Stimulated activated effector memory CD8-positive, alpha-beta T cell treated with anti-CD3 and anti-CD28 coated beads, Interleukin-12 subunit alpha, Interleukin-12 subunit beta, amount 100 ng/mL, for 72 hours (primary cell): ENCODE results near the gene PPM1J.
"Not testable (repeated sequence)": the region's sequence is repeated elsewhere in the genome, so short reads cannot be mapped to it uniquely, and the experiment has no call there.

Source experiments
- ATAC-seq: fragments of 150-1000 bp; cut with Tn5 transposase; 2 replicates; pipeline ENCODE4 v1.10.0; 2021
- DNase-seq, 2 donors: peaks; one replicate each; pipeline ENCODE4 v3.0.0; 2021 to 2022; ENCODE audit warnings: low spot score in 2 of 2
- H3K27ac Mint-ChIP-seq: one replicate; pipeline ENCODE4 v1.8.0; 2022; ENCODE audit warnings: mild to moderate bottlenecking, mixed read lengths
- H3K36me3 Mint-ChIP-seq: one replicate; pipeline ENCODE4 v1.8.0; 2022; ENCODE audit warnings: mild to moderate bottlenecking, mixed read lengths
- H3K4me1 Mint-ChIP-seq: one replicate; pipeline ENCODE4 v1.8.0; 2022; ENCODE audit warnings: mixed read lengths
- H3K4me3 Mint-ChIP-seq: one replicate; pipeline ENCODE4 v1.8.0; 2022; ENCODE audit warnings: mild to moderate bottlenecking, mixed read lengths
- H3K9me3 Mint-ChIP-seq: one replicate; pipeline ENCODE4 v1.8.0; 2022; ENCODE audit warnings: mixed read lengths

PPM1J gene, protein sequence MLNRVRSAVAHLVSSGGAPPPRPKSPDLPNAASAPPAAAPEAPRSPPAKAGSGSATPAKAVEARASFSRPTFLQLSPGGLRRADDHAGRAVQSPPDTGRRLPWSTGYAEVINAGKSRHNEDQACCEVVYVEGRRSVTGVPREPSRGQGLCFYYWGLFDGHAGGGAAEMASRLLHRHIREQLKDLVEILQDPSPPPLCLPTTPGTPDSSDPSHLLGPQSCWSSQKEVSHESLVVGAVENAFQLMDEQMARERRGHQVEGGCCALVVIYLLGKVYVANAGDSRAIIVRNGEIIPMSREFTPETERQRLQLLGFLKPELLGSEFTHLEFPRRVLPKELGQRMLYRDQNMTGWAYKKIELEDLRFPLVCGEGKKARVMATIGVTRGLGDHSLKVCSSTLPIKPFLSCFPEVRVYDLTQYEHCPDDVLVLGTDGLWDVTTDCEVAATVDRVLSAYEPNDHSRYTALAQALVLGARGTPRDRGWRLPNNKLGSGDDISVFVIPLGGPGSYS

DNA sequence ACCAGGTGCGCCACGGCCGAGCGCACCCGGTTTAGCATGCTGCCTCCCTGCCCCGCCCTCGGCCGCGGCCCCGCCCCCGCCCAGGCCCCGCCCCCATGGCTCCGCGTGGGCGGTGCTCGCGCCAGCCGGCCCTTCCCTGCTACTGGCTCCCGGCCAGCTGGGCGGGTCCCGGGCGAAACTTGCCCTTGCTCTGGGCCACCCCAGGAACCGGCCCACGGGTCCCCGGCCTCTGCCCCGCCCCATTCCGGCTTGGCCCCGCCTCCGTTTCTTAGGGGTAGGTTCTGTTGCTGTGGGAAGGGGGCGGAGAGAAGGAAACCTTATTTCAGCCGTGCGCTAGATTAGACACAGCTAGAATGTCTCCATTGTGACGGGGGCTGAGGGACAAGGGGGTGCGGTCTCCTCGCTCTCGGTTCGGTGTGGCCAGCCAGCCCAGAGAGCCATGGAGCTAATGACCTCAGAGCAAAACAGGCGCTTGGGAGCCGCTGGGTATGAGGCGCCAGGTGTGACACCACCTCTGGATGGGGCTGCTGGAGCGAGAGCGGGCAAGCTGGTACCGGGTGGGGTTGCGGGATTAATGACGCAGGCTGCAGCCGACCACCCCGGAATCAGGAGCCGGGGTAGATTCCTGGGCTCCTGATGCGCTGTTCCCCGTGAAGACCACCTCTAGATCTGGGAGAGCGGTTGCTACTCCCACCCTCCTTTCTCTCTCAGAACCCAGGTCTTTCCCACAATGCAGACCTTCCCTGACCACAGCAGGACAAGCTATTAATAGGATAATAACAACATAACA lies at the start of gene PPM1J:
Gene PPM1J (minus strand): TSS at position 69 of the 790 bp plus-strand sequence. CDS start 31 bp downstream, at position 38.
- Mint-ChIP-seq H3K36me3 (no peaks in the 10 kb centered on the region), H3K9me3 (no peaks in the 10 kb centered on the region), H3K4me1 (peaks cover 38% of the 10 kb centered on the region), H3K4me3 (peak within 1 kb of the TSS; percentile 87), H3K27ac (peak within 1 kb of the TSS; percentile 32)
- ATAC-seq (peak; percentile 89), DNase-seq (peak; percentile 97 to 100)

- H3K4me1 Mint-ChIP-seq: no peaks in the 10 kb centered on the region
- ATAC-seq: no peak
- H3K9me3 Mint-ChIP-seq: peaks cover 2% of the 10 kb centered on the region
- H3K36me3 Mint-ChIP-seq: no peaks in the 10 kb centered on the region
- no peak for DNase-seq
- H3K4me3 Mint-ChIP-seq: no peak overlapping the region
- H3K27ac Mint-ChIP-seq: no peak overlapping the region
These were observed 47.7 kb upstream of the PPM1J start for GRCh38 chr1:112762541-112763500.

GRCh38 chr1:112761714-112762480 lies 46.8 kb upstream of the PPM1J start:
- ATAC-seq: no peak
- Mint-ChIP-seq H3K4me1 (no peaks in the 10 kb centered on the region), H3K9me3 (peaks cover 2% of the 10 kb centered on the region), H3K4me3 (no peak overlapping the region), H3K36me3 (no peaks in the 10 kb centered on the region), H3K27ac (no peak overlapping the region)
- DNase-seq: no peak

- Mint-ChIP-seq H3K4me1 (no peaks in the 10 kb centered on the region), H3K9me3 (peaks cover 7% of the 10 kb centered on the region), H3K36me3 (no peaks in the 10 kb centered on the region), H3K4me3 (no peak overlapping the region), H3K27ac (no peak overlapping the region)
- no peak for ATAC-seq
- DNase-seq: no peak
These were observed 44.1 kb upstream of the PPM1J start for GRCh38 chr1:112759228-112759627.

DNA sequence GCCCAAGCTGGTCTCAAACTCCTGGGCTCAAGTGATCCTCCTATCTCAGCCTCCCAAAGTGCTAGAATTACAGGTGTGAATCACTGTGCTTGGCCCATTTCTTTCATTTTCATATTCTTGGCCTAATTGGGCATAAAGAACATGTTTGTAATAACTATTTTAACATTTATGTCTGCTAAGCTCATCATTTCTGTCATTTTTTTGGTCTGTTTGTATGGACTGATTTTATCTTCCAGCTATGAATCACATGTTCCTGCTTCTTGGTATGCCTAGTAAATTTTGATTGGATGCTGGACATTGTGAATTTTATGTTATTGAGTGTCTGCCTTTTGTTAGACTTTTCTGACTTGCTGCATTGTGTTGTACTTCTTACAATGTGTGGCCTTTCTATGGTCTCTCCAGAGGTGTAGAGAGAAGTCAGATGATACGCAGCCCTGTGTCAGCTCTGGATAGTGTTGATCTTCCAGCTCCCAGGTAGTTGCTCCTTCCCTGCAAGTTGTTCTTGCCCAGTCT lies 39.0 kb upstream of the PPM1J start:
- no peaks in the 10 kb centered on the region for H3K4me1 Mint-ChIP-seq
- H3K9me3 Mint-ChIP-seq: peaks cover 8% of the 10 kb centered on the region
- no peaks in the 10 kb centered on the region for H3K36me3 Mint-ChIP-seq
- no peak overlapping the region for H3K27ac Mint-ChIP-seq
- ATAC-seq (no peak), DNase-seq (no peak)
- H3K4me3 Mint-ChIP-seq: no peak overlapping the region

DNA sequence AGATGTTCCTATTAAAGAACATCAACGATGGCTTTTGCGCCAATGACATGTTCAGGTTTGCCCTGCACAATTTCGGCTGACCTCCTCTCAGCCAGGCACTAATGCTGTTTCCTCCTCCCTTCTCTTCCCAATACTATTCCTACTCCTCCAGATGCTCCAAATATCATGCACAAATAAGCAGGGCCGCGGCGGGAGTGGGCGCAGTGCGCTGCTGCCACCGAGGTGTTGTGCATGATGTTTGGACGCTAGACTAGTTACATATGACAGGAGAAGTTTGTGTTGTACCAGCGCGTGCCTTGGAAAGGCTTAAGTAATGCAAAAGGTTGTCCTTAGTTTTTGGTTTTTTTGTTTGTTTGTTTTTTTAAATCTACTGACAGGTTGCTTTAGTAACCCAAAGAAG lies 33.3 kb upstream of the PPM1J start:
- ATAC-seq (no peak), DNase-seq (no peak)
- no peak overlapping the region for H3K27ac Mint-ChIP-seq
- no peaks in the 10 kb centered on the region for H3K36me3 Mint-ChIP-seq
- H3K9me3 Mint-ChIP-seq: no peaks in the 10 kb centered on the region
- no peak overlapping the region for H3K4me3 Mint-ChIP-seq
- no peaks in the 10 kb centered on the region for H3K4me1 Mint-ChIP-seq

- Mint-ChIP-seq H3K9me3 (no peaks in the 10 kb centered on the region), H3K36me3 (no peaks in the 10 kb centered on the region), H3K4me1 (no peaks in the 10 kb centered on the region), H3K27ac (no peak overlapping the region), H3K4me3 (peak overlapping the region; percentile 25)
- peak; percentile 49 for ATAC-seq
- DNase-seq: no peak
These were observed 29.0 kb upstream of the PPM1J start for GRCh38 chr1:112744009-112744578.

- Mint-ChIP-seq H3K27ac (no peak overlapping the region), H3K9me3 (no peaks in the 10 kb centered on the region), H3K36me3 (no peaks in the 10 kb centered on the region), H3K4me1 (no peaks in the 10 kb centered on the region), H3K4me3 (peak overlapping the region; percentile 25)
- DNase-seq (no peak), ATAC-seq (no peak)
These were observed 28.3 kb upstream of the PPM1J start for GRCh38 chr1:112743174-112744008.

- H3K9me3 Mint-ChIP-seq: no peaks in the 10 kb centered on the region
These were observed 22.4 kb upstream of the PPM1J start for GRCh38 chr1:112737573-112737972.

GRCh38 chr1:112735752-112736151 lies 20.6 kb upstream of the PPM1J start:
- no peak overlapping the region for H3K27ac Mint-ChIP-seq
- H3K36me3 Mint-ChIP-seq: no peaks in the 10 kb centered on the region
- no peaks in the 10 kb centered on the region for H3K4me1 Mint-ChIP-seq
- H3K4me3 Mint-ChIP-seq: no peak overlapping the region
- ATAC-seq (peak; percentile 90), DNase-seq (no peak)
- no peaks in the 10 kb centered on the region for H3K9me3 Mint-ChIP-seq

More at GRCh38 chr1:112737573-112737972, 22.4 kb upstream of the PPM1J start:
- Mint-ChIP-seq H3K4me1 (no peaks in the 10 kb centered on the region), H3K36me3 (no peaks in the 10 kb centered on the region), H3K4me3 (no peak overlapping the region), H3K27ac (no peak overlapping the region)
- DNase-seq: no peak
- no peak for ATAC-seq

DNA sequence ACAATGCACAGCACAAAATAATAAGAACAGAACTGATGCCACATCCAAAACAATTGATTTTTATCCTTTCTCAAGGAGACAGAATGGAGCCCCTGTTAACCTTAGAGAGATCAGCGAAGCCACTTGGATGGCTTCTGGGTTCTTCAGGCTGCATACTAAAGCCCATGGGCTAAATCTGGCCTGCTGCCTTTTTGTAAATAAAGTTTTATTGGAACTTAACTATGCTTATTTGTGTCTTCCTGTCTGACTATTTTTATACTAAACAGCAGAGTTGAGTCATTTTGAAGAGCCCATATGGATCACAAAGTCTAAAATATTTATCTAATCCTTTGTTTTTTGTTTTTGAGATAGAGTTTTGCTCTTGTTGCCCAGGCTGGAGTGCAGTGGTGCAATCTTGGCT lies 16.3 kb upstream of the PPM1J start:
- Mint-ChIP-seq H3K9me3 (no peaks in the 10 kb centered on the region), H3K27ac (no peak overlapping the region), H3K36me3 (no peaks in the 10 kb centered on the region), H3K4me3 (no peak overlapping the region), H3K4me1 (no peaks in the 10 kb centered on the region)
- ATAC-seq (no peak), DNase-seq (no peak)

- Mint-ChIP-seq H3K4me3 (no peak overlapping the region), H3K9me3 (no peaks in the 10 kb centered on the region), H3K27ac (peak overlapping the region; percentile 18), H3K36me3 (no peaks in the 10 kb centered on the region), H3K4me1 (no peaks in the 10 kb centered on the region)
- ATAC-seq: no peak
- no peak for DNase-seq
These were observed 14.8 kb upstream of the PPM1J start for GRCh38 chr1:112729909-112730308.

DNA sequence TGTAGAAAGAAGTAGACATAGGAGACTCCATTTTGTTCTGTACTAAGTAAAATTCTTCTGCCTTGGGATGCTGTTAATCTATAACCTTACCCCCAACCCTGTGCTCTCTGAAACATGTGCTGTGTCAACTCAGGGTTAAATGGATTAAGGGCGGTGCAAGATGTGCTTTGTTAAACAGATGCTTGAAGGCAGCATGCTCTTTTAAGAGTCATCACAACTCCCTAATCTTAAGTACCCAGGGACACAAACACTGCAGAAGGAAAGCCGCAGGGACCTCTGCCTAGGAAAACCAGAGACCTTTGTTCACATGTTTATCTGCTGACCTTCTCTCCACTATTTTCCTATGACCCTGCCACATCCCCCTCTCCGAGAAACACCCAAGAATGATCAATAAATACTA lies 13.9 kb upstream of the PPM1J start:
- H3K27ac Mint-ChIP-seq, DNase-seq, H3K9me3 Mint-ChIP-seq, H3K4me1 Mint-ChIP-seq, H3K36me3 Mint-ChIP-seq, ATAC-seq, H3K4me3 Mint-ChIP-seq: not testable (repeated sequence)
